CD4-positive, CD25-positive, alpha-beta regulatory T cell (primary cell): ENCODE results near the gene FAM228A. TPM values are rescaled to one million over a fixed set of nuclear protein-coding genes. Genes with fewer than 3 reads are reported as not detected.
A peak's percentile ranks its signal among the peaks of the same experiment; 100 is the strongest.
"Not testable (repeated sequence)": the region's sequence is repeated elsewhere in the genome, so short reads cannot be mapped to it uniquely, and the experiment has no call there.

ENCODE experiments used
- ATAC-seq, 2 donors: fragments of 150-1000 bp; cut with Tn5 transposase; one replicate each; pipeline ENCODE4 v1.10.0; 2021; ENCODE audit warnings: low read depth in 2 of 2, moderate number of reproducible peaks in 2 of 2, moderate library complexity in 1 of 2
- DNase-seq, 3 donors: peaks; one replicate each; pipeline versions ENCODE4 v3.0.0 to v3.0.0-alpha.2; 2012 to 2022; ENCODE audit warnings: mixed read lengths in 1 of 3
- H3K27ac ChIP-seq: one replicate; pipeline ENCODE4 v1.7.0; 2013; ENCODE audit warnings: mild to moderate bottlenecking, low read length; ENCODE audit not compliant: insufficient read depth, poor library complexity, severe bottlenecking
- H3K27me3 ChIP-seq: one replicate; pipeline ENCODE4 v1.7.0; 2013; ENCODE audit warnings: low read length; ENCODE audit not compliant: control insufficient read depth, insufficient read depth
- H3K36me3 ChIP-seq: one replicate; pipeline ENCODE4 v1.7.0; 2013; ENCODE audit warnings: mild to moderate bottlenecking, low read length, moderate library complexity; ENCODE audit not compliant: control insufficient read depth, insufficient read depth
- H3K4me1 ChIP-seq: 2 replicates; pipeline ENCODE4 v1.7.0; 2013; ENCODE audit warnings: mild to moderate bottlenecking, low read length; ENCODE audit not compliant: insufficient read depth, control insufficient read depth, poor library complexity, severe bottlenecking
- H3K4me3 ChIP-seq: one replicate; pipeline ENCODE4 v1.7.0; 2013; ENCODE audit warnings: low read depth, mild to moderate bottlenecking, low read length, moderate library complexity
- H3K9me3 ChIP-seq, 2 experiments: 1 replicate in 1 of 2; 2 replicates in 1 of 2; pipeline ENCODE4 v1.7.0; 2013; ENCODE audit warnings: low read length in 2 of 2, mild to moderate bottlenecking in 1 of 2, moderate library complexity in 1 of 2; ENCODE audit not compliant: control insufficient read depth in 2 of 2
- H3K27ac Mint-ChIP-seq, 3 donors: one replicate each; pipeline ENCODE4 v1.8.0; 2020 to 2022; ENCODE audit warnings: mild to moderate bottlenecking in 3 of 3, mixed read lengths in 3 of 3, moderate library complexity in 2 of 3
- H3K27me3 Mint-ChIP-seq: one replicate; pipeline ENCODE4 v1.8.0; 2022; ENCODE audit warnings: mild to moderate bottlenecking, mixed read lengths
- H3K36me3 Mint-ChIP-seq: one replicate; pipeline ENCODE4 v1.8.0; 2020; ENCODE audit warnings: mixed read lengths
- H3K4me1 Mint-ChIP-seq, 4 donors: one replicate each; pipeline ENCODE4 v1.8.0; 2020 to 2022; ENCODE audit warnings: mixed read lengths in 4 of 4, mild to moderate bottlenecking in 1 of 4
- H3K4me3 Mint-ChIP-seq, 4 donors: one replicate each; pipeline ENCODE4 v1.8.0; 2020 to 2022; ENCODE audit warnings: mild to moderate bottlenecking in 4 of 4, mixed read lengths in 4 of 4, moderate library complexity in 3 of 4
- H3K9me3 Mint-ChIP-seq, 7 donors: one replicate each; pipeline ENCODE4 v1.8.0; 2020 to 2022; ENCODE audit warnings: mixed read lengths in 7 of 7, mild to moderate bottlenecking in 3 of 7, moderate library complexity in 2 of 7
- polyA plus RNA-seq, 4 donors: library from polyadenylated mRNA; unstranded; fragments of 300-500 nt; fragmentation: Illumina TruSeq; gene quantifications; one replicate each; pipeline ENCODE4 v1.2.3, GENCODE V29; 2021
- total RNA-seq: library from RNA; stranded (reverse); gene quantifications from one replicate; pipeline ENCODE4 v1.2.3, GENCODE V29; 2022

The FAM228A gene
- not detected for total RNA-seq
- not detected for polyA plus RNA-seq

GRCh38 chr2:24174851-24175277 is at the start of gene FAM228A:
Gene FAM228A (plus strand): TSS chr2:24175053. CDS start chr2:24175481, 428 bp downstream.
- no peak within 1 kb of the TSS for H3K27ac Mint-ChIP-seq
- DNase-seq (no peak), ATAC-seq (no peak)
- H3K4me3 Mint-ChIP-seq, result no peak within 1 kb of the TSS
- peaks cover 15% of the 10 kb centered on the region for H3K27me3 Mint-ChIP-seq
- H3K4me1 Mint-ChIP-seq, result no peaks in the 10 kb centered on the region
- no peaks in the 10 kb centered on the region for H3K36me3 Mint-ChIP-seq
- no peak within 1 kb of the TSS for H3K27ac ChIP-seq
- H3K4me3 ChIP-seq, result no peak within 1 kb of the TSS
- peaks cover 0 to 2% (median 0%) of the 10 kb centered on the region in 7 donors for H3K9me3 Mint-ChIP-seq
- H3K9me3 ChIP-seq, result no peaks in the 10 kb centered on the region
- H3K27me3 ChIP-seq, result no peaks in the 10 kb centered on the region
- no peaks in the 10 kb centered on the region for H3K36me3 ChIP-seq
- H3K4me1 ChIP-seq, result no peaks in the 10 kb centered on the region

- Histone ChIP-seq H3K27ac (no peak overlapping the region), H3K27me3 (no peaks in the 10 kb centered on the region), H3K9me3 (no peaks in the 10 kb centered on the region), H3K36me3 (no peaks in the 10 kb centered on the region), H3K4me1 (peaks cover 6% of the 10 kb centered on the region), H3K4me3 (no peak overlapping the region)
- H3K27ac Mint-ChIP-seq, result peak overlapping the region in 1 of 3 donors; percentile 6
- H3K9me3 Mint-ChIP-seq, result no peaks in the 10 kb centered on the region
- peaks cover 7 to 24% (median 16%) of the 10 kb centered on the region in 4 donors for H3K4me1 Mint-ChIP-seq
- no peaks in the 10 kb centered on the region for H3K36me3 Mint-ChIP-seq
- peak overlapping the region in 2 of 4 donors; percentile 68 to 87 for H3K4me3 Mint-ChIP-seq
- no peak for DNase-seq
- ATAC-seq, result no peak
- peaks cover 4% of the 10 kb centered on the region for H3K27me3 Mint-ChIP-seq
Observed at GRCh38 chr2:24125956-24126355, 48.9 kb upstream of the FAM228A start.

GRCh38 chr2:24132543-24132942 is 42.3 kb upstream of the FAM228A start:
- no peaks in the 10 kb centered on the region for H3K27me3 ChIP-seq
- H3K4me1 ChIP-seq, result no peaks in the 10 kb centered on the region
- Mint-ChIP-seq H3K4me1 (no peaks in the 10 kb centered on the region), H3K27ac (no peak overlapping the region), H3K27me3 (peaks cover 4% of the 10 kb centered on the region), H3K36me3 (peaks cover 12% of the 10 kb centered on the region), H3K9me3 (peaks cover 0 to 14% (median 4%) of the 10 kb centered on the region in 7 donors), H3K4me3 (no peak overlapping the region)
- no peak for ATAC-seq
- no peak overlapping the region for H3K27ac ChIP-seq
- H3K9me3 ChIP-seq, result peaks cover 6 to 7% of the 10 kb centered on the region in 2 experiments
- DNase-seq, result no peak
- H3K4me3 ChIP-seq, result no peak overlapping the region
- no peaks in the 10 kb centered on the region for H3K36me3 ChIP-seq

GRCh38 chr2:24140305-24140704 is 34.5 kb upstream of the FAM228A start:
- not testable (repeated sequence) for H3K27me3 Mint-ChIP-seq, H3K4me3 Mint-ChIP-seq, H3K36me3 ChIP-seq, H3K4me1 ChIP-seq, H3K4me1 Mint-ChIP-seq, H3K27ac ChIP-seq, H3K9me3 Mint-ChIP-seq, H3K9me3 ChIP-seq, H3K27me3 ChIP-seq, DNase-seq, H3K27ac Mint-ChIP-seq, H3K4me3 ChIP-seq, ATAC-seq
- H3K36me3 Mint-ChIP-seq, result peaks cover 12% of the 10 kb centered on the region

GRCh38 chr2:24147364-24147763 is 27.5 kb upstream of the FAM228A start:
- no peaks in the 10 kb centered on the region for H3K27me3 Mint-ChIP-seq
- peaks cover 28% of the 10 kb centered on the region for H3K36me3 Mint-ChIP-seq
- peaks cover 0 to 23% (median 9%) of the 10 kb centered on the region in 7 donors for H3K9me3 Mint-ChIP-seq
- ATAC-seq (no peak), DNase-seq (no peak)
- no peak overlapping the region for H3K27ac ChIP-seq
- peaks cover 11 to 14% of the 10 kb centered on the region in 2 experiments for H3K9me3 ChIP-seq
- H3K27me3 ChIP-seq, result no peaks in the 10 kb centered on the region
- H3K36me3 ChIP-seq, result no peaks in the 10 kb centered on the region
- H3K4me3 Mint-ChIP-seq, result no peak overlapping the region
- H3K4me1 Mint-ChIP-seq, result no peaks in the 10 kb centered on the region
- H3K27ac Mint-ChIP-seq, result no peak overlapping the region
- H3K4me3 ChIP-seq, result no peak overlapping the region
- H3K4me1 ChIP-seq, result no peaks in the 10 kb centered on the region

GRCh38 chr2:24152413-24153197 is 22.2 kb upstream of the FAM228A start:
- no peak overlapping the region for H3K4me3 ChIP-seq
- peaks cover 4 to 9% of the 10 kb centered on the region in 2 experiments for H3K9me3 ChIP-seq
- Mint-ChIP-seq H3K4me3 (no peak overlapping the region), H3K4me1 (no peaks in the 10 kb centered on the region), H3K9me3 (peaks cover 0 to 14% (median 7%) of the 10 kb centered on the region in 7 donors), H3K27ac (no peak overlapping the region), H3K27me3 (no peaks in the 10 kb centered on the region), H3K36me3 (peaks cover 20% of the 10 kb centered on the region)
- H3K27me3 ChIP-seq, result no peaks in the 10 kb centered on the region
- no peaks in the 10 kb centered on the region for H3K36me3 ChIP-seq
- DNase-seq (no peak), ATAC-seq (no peak)
- H3K27ac ChIP-seq, result no peak overlapping the region
- H3K4me1 ChIP-seq, result no peaks in the 10 kb centered on the region

- Mint-ChIP-seq H3K36me3 (peaks cover 17% of the 10 kb centered on the region), H3K4me3 (no peak overlapping the region), H3K4me1 (no peaks in the 10 kb centered on the region), H3K27ac (no peak overlapping the region), H3K9me3 (peaks cover 0 to 8% (median 5%) of the 10 kb centered on the region in 7 donors), H3K27me3 (no peaks in the 10 kb centered on the region)
- DNase-seq (no peak), ATAC-seq (no peak)
- Histone ChIP-seq H3K4me1 (no peaks in the 10 kb centered on the region), H3K4me3 (no peak overlapping the region), H3K27ac (no peak overlapping the region), H3K27me3 (no peaks in the 10 kb centered on the region), H3K36me3 (no peaks in the 10 kb centered on the region), H3K9me3 (peaks cover 0 to under 1% of the 10 kb centered on the region in 2 experiments)
Observed at GRCh38 chr2:24153478-24153877, 21.4 kb upstream of the FAM228A start.

- Histone ChIP-seq H3K4me1 (no peaks in the 10 kb centered on the region), H3K4me3 (no peak overlapping the region), H3K36me3 (no peaks in the 10 kb centered on the region), H3K27ac (no peak overlapping the region), H3K9me3 (peaks cover 0 to 3% of the 10 kb centered on the region in 2 experiments), H3K27me3 (no peaks in the 10 kb centered on the region)
- H3K36me3 Mint-ChIP-seq, result peaks cover 20% of the 10 kb centered on the region
- H3K9me3 Mint-ChIP-seq, result peaks cover 0 to 3% (median 0%) of the 10 kb centered on the region in 7 donors
- no peaks in the 10 kb centered on the region for H3K4me1 Mint-ChIP-seq
- no peak overlapping the region for H3K27ac Mint-ChIP-seq
- DNase-seq (no peak), ATAC-seq (no peak)
- H3K4me3 Mint-ChIP-seq, result no peak overlapping the region
- H3K27me3 Mint-ChIP-seq, result no peaks in the 10 kb centered on the region
Observed at GRCh38 chr2:24158131-24158530, 16.7 kb upstream of the FAM228A start.
